HCT116 (cell line): Measurements from ENCODE around the gene CACNA1E. TPM values are rescaled to one million over a fixed set of nuclear protein-coding genes. Genes with fewer than 3 reads are reported as not detected.

Experiments
- ATAC-seq: fragments of 200-7000 bp; cut with Tn5 transposase; 2 replicates; pipeline ENCODE4 v1.9.1; 2020; ENCODE audit warnings: mild to moderate bottlenecking, moderate library complexity
- BruUV-seq: library from RNA; stranded (reverse); fragments of 400-500 nt; replicated peaks from 2 replicates; lab custom pipeline; 2021; lab: Mats Ljungman, UMichigan
- CTCF ChIA-PET: fragments of 300-600 bp; sonication (Branson Sonifier 250); formaldehyde crosslinking; loops from one replicate; lab custom pipeline; 2021; ENCODE audit warnings: antibody characterized with exemption; lab: Charles Lee
- POLR2A ChIA-PET: fragments of 300-600, 350-600 bp; sonication (Branson Sonifier 250); formaldehyde crosslinking; loops from one replicate; lab custom pipeline; 2021; ENCODE audit warnings: antibody characterized with exemption; lab: Charles Lee
- RAD21 ChIA-PET, 2 experiments: fragments of 300-600 bp; sonication (Branson Sonifier 250); formaldehyde crosslinking; loops; one replicate each; lab custom pipeline; 2023; ENCODE audit warnings: low total read pairs in 2 of 2; ENCODE audit not compliant: uncharacterized antibody in 2 of 2, unreplicated experiment in 2 of 2, low non-redundant PET in 1 of 2; lab: Charles Lee
- DNase-seq: peaks from one replicate; pipeline ENCODE4 v3.0.0-alpha.2; 2010; ENCODE audit warnings: low read depth, low spot score
- H2AFZ ChIP-seq: fragments of 200-600 bp; shearing (Covaris generic), sonication (generic); 2 replicates; pipeline ENCODE4 v1.6.1; 2017; ENCODE audit warnings: low read depth, mixed run types, mixed read lengths, antibody characterized with exemption, low read length; ENCODE audit not compliant: poor library complexity, severe bottlenecking
- H3K27ac ChIP-seq: 2 replicates; pipeline ENCODE4 v1.5.1; 2012; ENCODE audit warnings: low read depth, low read length
- H3K27me3 ChIP-seq: fragments of 200-600 bp; sonication (generic); 2 replicates; pipeline ENCODE4 v1.6.1; 2016; ENCODE audit warnings: mixed run types, low read length, mixed read lengths; ENCODE audit not compliant: insufficient read depth
- H3K36me3 ChIP-seq, 2 experiments: fragments of 200-500 bp in 1 of 2; fragments of 200-600 bp in 1 of 2; sonication (Bioruptor generic) in 1 of 2; sonication (generic) in 1 of 2; 2 replicates each; pipeline versions ENCODE4 v1.5.1 to v1.6.1; 2014 to 2016; ENCODE audit warnings: low read length in 2 of 2, inconsistent platforms in 1 of 2, mixed read lengths in 1 of 2, mixed run types in 1 of 2; ENCODE audit not compliant: insufficient read depth in 2 of 2, control insufficient read depth in 1 of 2
- H3K4me1 ChIP-seq, 2 experiments: fragments of 200-600 bp in 1 of 2; sonication (generic) in 1 of 2; 2 replicates each; pipeline versions ENCODE4 v1.5.1 to v1.6.1; 2012 to 2017; ENCODE audit warnings: low read length in 2 of 2, inconsistent platforms in 1 of 2, mild to moderate bottlenecking in 1 of 2, mixed read lengths in 1 of 2, mixed run types in 1 of 2, moderate library complexity in 1 of 2; ENCODE audit not compliant: insufficient read depth in 2 of 2, control insufficient read depth in 1 of 2
- H3K4me2 ChIP-seq: fragments of 200-600 bp; sonication (generic); 2 replicates; pipeline ENCODE4 v1.6.1; 2017; ENCODE audit warnings: mixed run types, low read length, mixed read lengths
- H3K4me3 ChIP-seq, 2 experiments: fragments of 200-600 bp in 1 of 2; sonication (generic) in 1 of 2; replicated peaks in 1 of 2; 2 replicates each; pipeline ENCODE4 v1.5.1; 2011 to 2016; ENCODE audit warnings: low read length in 2 of 2, control low read depth in 1 of 2, low read depth in 1 of 2, mild to moderate bottlenecking in 1 of 2, mixed read lengths in 1 of 2, mixed run types in 1 of 2
- H3K79me2 ChIP-seq: fragments of 200-600 bp; sonication (generic); 2 replicates; pipeline ENCODE4 v1.6.1; 2017; ENCODE audit warnings: mild to moderate bottlenecking, mixed run types, low read length, moderate library complexity, mixed read lengths; ENCODE audit not compliant: insufficient read depth
- H3K9ac ChIP-seq: fragments of 200-600 bp; sonication (generic); 2 replicates; pipeline ENCODE4 v1.6.1; 2016; ENCODE audit warnings: low read length, mixed read lengths
- H3K9me2 ChIP-seq: fragments of 200-600 bp; sonication (generic), shearing (Covaris generic); 2 replicates; pipeline ENCODE4 v1.6.1; 2017; ENCODE audit warnings: mixed run types, mild to moderate bottlenecking, moderate library complexity; ENCODE audit not compliant: insufficient read depth
- H3K9me3 ChIP-seq, 2 experiments: fragments of 200-500 bp in 1 of 2; fragments of 200-600 bp in 1 of 2; sonication (Bioruptor generic) in 1 of 2; sonication (generic) in 1 of 2; 2 replicates each; pipeline ENCODE4 v1.6.1; 2014 to 2017; ENCODE audit warnings: low read length in 2 of 2, mixed read lengths in 2 of 2, inconsistent platforms in 1 of 2, low read depth in 1 of 2, mild to moderate bottlenecking in 1 of 2, mixed run types in 1 of 2, moderate library complexity in 1 of 2; ENCODE audit not compliant: control insufficient read depth in 1 of 2, insufficient read depth in 1 of 2
- H4K20me1 ChIP-seq: fragments of 200-600 bp; sonication (generic), shearing (Covaris generic); 2 replicates; pipeline ENCODE4 v1.6.1; 2017; ENCODE audit warnings: mixed run types, mild to moderate bottlenecking, moderate library complexity; ENCODE audit not compliant: insufficient read depth
- CBX3 ChIP-seq: IDR thresholded peaks from 2 replicates; pipeline ENCODE4 v1.6.1; 2012; ENCODE audit warnings: low read depth
- CEBPB ChIP-seq: IDR thresholded peaks from 2 replicates; pipeline ENCODE4 v1.6.1; 2012; ENCODE audit warnings: low read depth
- REST ChIP-seq: IDR thresholded peaks from 2 replicates; pipeline ENCODE4 v1.6.1; 2012; ENCODE audit warnings: low read depth
- ZBTB33 ChIP-seq: IDR thresholded peaks from 2 replicates; pipeline ENCODE4 v1.6.1; 2011; ENCODE audit warnings: mild to moderate bottlenecking, low read length, moderate library complexity; ENCODE audit not compliant: insufficient replicate concordance; ENCODE audit errors: extremely low read depth
- intact Hi-C: fragments of 100-400 bp; cut with micrococcal nuclease; formaldehyde crosslinking; loops from 2 replicates; pipeline ENCODE4 v1.10.0; 2022
- total RNA-seq: library from RNA; stranded (reverse); gene quantifications from one replicate; pipeline ENCODE4 v1.2.1, GENCODE V29; 2021; ENCODE audit not compliant: unreplicated experiment

Gene CACNA1E
- total RNA-seq, 1 experiment from 2014 or later = 0.02 TPM

- Histone ChIP-seq H4K20me1 (no peaks in the 10 kb centered on the region), H3K4me2 (no peak overlapping the region), H2AFZ (no peak overlapping the region), H3K27ac (no peak overlapping the region), H3K9ac (no peak overlapping the region), H3K4me1 (no peaks in the 10 kb centered on the region), H3K36me3 (no peaks in the 10 kb centered on the region), H3K27me3 (peaks cover 12% of the 10 kb centered on the region; the same call in 1 of the 2 replicates), H3K4me3 (no peak overlapping the region), H3K9me2 (no peaks in the 10 kb centered on the region), H3K9me3 (no peaks in the 10 kb centered on the region), H3K79me2 (no peaks in the 10 kb centered on the region)
- intact Hi-C loops = no loop called here
- BruUV-seq = no TSS peak
- CTCF ChIA-PET = no interaction called here
- RAD21 ChIA-PET = no interaction called here
- POLR2A ChIA-PET = no interaction called here
- ATAC-seq = no peak
- DNase-seq = no peak
- TF ChIP-seq CEBPB (no peak), REST (no peak), ZBTB33 (no peak), CBX3 (no peak)
These were observed 315.0 kb downstream of the CACNA1E start for GRCh38 chr1:181798191-181798926.
